ENCODE data around the gene FAM217B.

Gene FAM217B

GRCh38 chr20:59972037-59972801, 32.0 kb downstream of the FAM217B start:
- no peaks in the 10 kb centered on the region for H3K36me3 ChIP-seq (ENCODE audit: insufficient read depth, low read length)
- no peak overlapping the region for H3K9ac ChIP-seq (ENCODE audit: low read depth, low read length)

GRCh38 chr20:59976156-59976782, 36.1 kb downstream of the FAM217B start:
- no peaks in the 10 kb centered on the region for H3K9me3 ChIP-seq (ENCODE audit: control insufficient read depth, insufficient read depth, low read length)
- H3K36me3 ChIP-seq (ENCODE audit: insufficient read depth, low read length): no peaks in the 10 kb centered on the region
- no peaks in the 10 kb centered on the region for H3K4me1 ChIP-seq (ENCODE audit: insufficient read depth, low read length)

More at GRCh38 chr20:59972037-59972801, 32.0 kb downstream of the FAM217B start:
- H3K9me3 ChIP-seq (ENCODE audit: control insufficient read depth, insufficient read depth, low read length): no peaks in the 10 kb centered on the region
- no peaks in the 10 kb centered on the region for H3K4me1 ChIP-seq (ENCODE audit: insufficient read depth, low read length)

GRCh38 chr20:59977086-59977485, 36.9 kb downstream of the FAM217B start:
- Histone ChIP-seq H3K4me1 (ENCODE audit: insufficient read depth, low read length) (no peaks in the 10 kb centered on the region), H3K9me3 (ENCODE audit: control insufficient read depth, insufficient read depth, low read length) (no peaks in the 10 kb centered on the region), H3K9ac (ENCODE audit: low read depth, low read length) (no peak overlapping the region), H3K36me3 (ENCODE audit: insufficient read depth, low read length) (no peaks in the 10 kb centered on the region)

More at GRCh38 chr20:59976156-59976782, 36.1 kb downstream of the FAM217B start:
- no peak overlapping the region for H3K9ac ChIP-seq (ENCODE audit: low read depth, low read length)

- Histone ChIP-seq H3K9ac (ENCODE audit: low read depth, low read length) (no peak overlapping the region), H3K9me3 (ENCODE audit: control insufficient read depth, insufficient read depth, low read length) (no peaks in the 10 kb centered on the region), H3K36me3 (ENCODE audit: insufficient read depth, low read length) (no peaks in the 10 kb centered on the region), H3K4me1 (ENCODE audit: insufficient read depth, low read length) (no peaks in the 10 kb centered on the region; the same call in 1 of the 2 replicates)
Observed at GRCh38 chr20:59983076-59983475, 42.9 kb downstream of the FAM217B start.

- peaks cover 8% of the 10 kb centered on the region for H3K4me1 ChIP-seq (ENCODE audit: insufficient read depth, low read length)
- no peaks in the 10 kb centered on the region for H3K36me3 ChIP-seq (ENCODE audit: insufficient read depth, low read length)
- H3K9me3 ChIP-seq (ENCODE audit: control insufficient read depth, insufficient read depth, low read length): no peaks in the 10 kb centered on the region
- no peak overlapping the region for H3K9ac ChIP-seq (ENCODE audit: low read depth, low read length)
Observed at GRCh38 chr20:59984541-59984940, 44.4 kb downstream of the FAM217B start.

GRCh38 chr20:59985164-59985563, 45.0 kb downstream of the FAM217B start:
- no peak overlapping the region for H3K9ac ChIP-seq (ENCODE audit: low read depth, low read length)

GRCh38 chr20:59985864-59986263, 45.7 kb downstream of the FAM217B start:
- peaks cover 8% of the 10 kb centered on the region for H3K4me1 ChIP-seq (ENCODE audit: insufficient read depth, low read length)
- no peaks in the 10 kb centered on the region for H3K36me3 ChIP-seq (ENCODE audit: insufficient read depth, low read length)
- no peaks in the 10 kb centered on the region for H3K9me3 ChIP-seq (ENCODE audit: control insufficient read depth, insufficient read depth, low read length)
- H3K9ac ChIP-seq (ENCODE audit: low read depth, low read length): no peak overlapping the region

More at GRCh38 chr20:59985164-59985563, 45.0 kb downstream of the FAM217B start:
- H3K9me3 ChIP-seq (ENCODE audit: control insufficient read depth, insufficient read depth, low read length): no peaks in the 10 kb centered on the region
- peaks cover 8% of the 10 kb centered on the region for H3K4me1 ChIP-seq (ENCODE audit: insufficient read depth, low read length)
- H3K36me3 ChIP-seq (ENCODE audit: insufficient read depth, low read length): no peaks in the 10 kb centered on the region

- Histone ChIP-seq H3K9ac (ENCODE audit: low read depth, low read length) (no peak overlapping the region), H3K9me3 (ENCODE audit: control insufficient read depth, insufficient read depth, low read length) (no peaks in the 10 kb centered on the region), H3K36me3 (ENCODE audit: insufficient read depth, low read length) (no peaks in the 10 kb centered on the region), H3K4me1 (ENCODE audit: insufficient read depth, low read length) (peaks cover 8% of the 10 kb centered on the region)
Observed at GRCh38 chr20:59987135-59987534, 46.9 kb downstream of the FAM217B start.

GRCh38 chr20:59988141-59988540, 48.0 kb downstream of the FAM217B start:
- peaks cover 8% of the 10 kb centered on the region for H3K4me1 ChIP-seq (ENCODE audit: insufficient read depth, low read length)
- H3K36me3 ChIP-seq (ENCODE audit: insufficient read depth, low read length): no peaks in the 10 kb centered on the region
- no peaks in the 10 kb centered on the region for H3K9me3 ChIP-seq (ENCODE audit: control insufficient read depth, insufficient read depth, low read length)
- H3K9ac ChIP-seq (ENCODE audit: low read depth, low read length): no peak overlapping the region

- no peaks in the 10 kb centered on the region for H3K36me3 ChIP-seq (ENCODE audit: insufficient read depth, low read length)
- H3K9me3 ChIP-seq (ENCODE audit: control insufficient read depth, insufficient read depth, low read length): no peaks in the 10 kb centered on the region
- no peak overlapping the region for H3K9ac ChIP-seq (ENCODE audit: low read depth, low read length)
- peaks cover 14% of the 10 kb centered on the region for H3K4me1 ChIP-seq (ENCODE audit: insufficient read depth, low read length)
Observed at GRCh38 chr20:59992526-59993084, 52.4 kb downstream of the FAM217B start.

- H3K36me3 ChIP-seq (ENCODE audit: insufficient read depth, low read length): no peaks in the 10 kb centered on the region
- H3K9ac ChIP-seq (ENCODE audit: low read depth, low read length): peak overlapping the region; percentile 68
- peaks cover 6% of the 10 kb centered on the region for H3K4me1 ChIP-seq (ENCODE audit: insufficient read depth, low read length)
- no peaks in the 10 kb centered on the region for H3K9me3 ChIP-seq (ENCODE audit: control insufficient read depth, insufficient read depth, low read length)
Observed at GRCh38 chr20:59993736-59994430, 53.7 kb downstream of the FAM217B start.

GRCh38 chr20:59994697-59995122, 54.5 kb downstream of the FAM217B start:
- no peaks in the 10 kb centered on the region for H3K9me3 ChIP-seq (ENCODE audit: control insufficient read depth, insufficient read depth, low read length)
- H3K36me3 ChIP-seq (ENCODE audit: insufficient read depth, low read length): no peaks in the 10 kb centered on the region
- peaks cover 6% of the 10 kb centered on the region; the same call in 1 of the 2 replicates for H3K4me1 ChIP-seq (ENCODE audit: insufficient read depth, low read length)
- peak overlapping the region; percentile 68 for H3K9ac ChIP-seq (ENCODE audit: low read depth, low read length)

GRCh38 chr20:59996108-59996507, 55.9 kb downstream of the FAM217B start:
- H3K36me3 ChIP-seq (ENCODE audit: insufficient read depth, low read length): no peaks in the 10 kb centered on the region
- no peaks in the 10 kb centered on the region for H3K9me3 ChIP-seq (ENCODE audit: control insufficient read depth, insufficient read depth, low read length)
- peaks cover 14% of the 10 kb centered on the region; the same call in 1 of the 2 replicates for H3K4me1 ChIP-seq (ENCODE audit: insufficient read depth, low read length)
- no peak overlapping the region for H3K9ac ChIP-seq (ENCODE audit: low read depth, low read length)

- peaks cover 14% of the 10 kb centered on the region; the same call in 1 of the 2 replicates for H3K4me1 ChIP-seq (ENCODE audit: insufficient read depth, low read length)
- no peak overlapping the region for H3K9ac ChIP-seq (ENCODE audit: low read depth, low read length)
- no peaks in the 10 kb centered on the region for H3K9me3 ChIP-seq (ENCODE audit: control insufficient read depth, insufficient read depth, low read length)
- H3K36me3 ChIP-seq (ENCODE audit: insufficient read depth, low read length): 0 out of 2 replicates have a peak, but pooled peaks cover 2% of the 10 kb centered on the region
Observed at GRCh38 chr20:59997896-59998295, 57.7 kb downstream of the FAM217B start.
